Activated T-cell treated with anti-CD3 and anti-CD28 coated beads, Interleukin-2, amount 50 U/mL, for 48 hours (primary cell): ENCODE data around the gene INHBE.

Source experiments
- DNase-seq, 2 experiments: peaks; one replicate each; pipeline ENCODE4 v3.0.0-alpha.2; 2020

INHBE gene

GRCh38 chr12:57461276-57461916, 6.3 kb downstream of the INHBE start:
- DNase-seq: peak; percentile 49 to 64

DNA sequence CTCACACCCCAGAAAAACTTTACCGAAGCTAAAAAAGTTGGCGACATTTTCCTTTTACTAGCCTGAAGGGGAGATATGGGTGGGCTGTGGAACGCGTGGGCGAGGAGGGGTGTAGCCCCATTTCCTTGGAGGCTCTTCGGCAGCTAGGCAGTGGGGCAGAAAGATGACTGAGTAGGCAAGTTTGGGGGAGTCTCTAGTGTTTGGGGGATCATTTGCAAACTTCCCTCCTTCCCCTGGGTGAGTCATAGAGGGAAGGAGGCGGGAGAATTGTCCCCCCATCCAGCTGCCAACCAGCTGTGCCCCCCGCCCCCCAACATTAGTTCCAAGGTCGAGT, 6.8 kb downstream of the INHBE start:
- peak; percentile 42 to 50 for DNase-seq

GRCh38 chr12:57462251-57462911, 7.3 kb downstream of the INHBE start:
- DNase-seq: peak; percentile 93

GRCh38 chr12:57462912-57463253, 7.8 kb downstream of the INHBE start:
- DNase-seq: no peak

DNA sequence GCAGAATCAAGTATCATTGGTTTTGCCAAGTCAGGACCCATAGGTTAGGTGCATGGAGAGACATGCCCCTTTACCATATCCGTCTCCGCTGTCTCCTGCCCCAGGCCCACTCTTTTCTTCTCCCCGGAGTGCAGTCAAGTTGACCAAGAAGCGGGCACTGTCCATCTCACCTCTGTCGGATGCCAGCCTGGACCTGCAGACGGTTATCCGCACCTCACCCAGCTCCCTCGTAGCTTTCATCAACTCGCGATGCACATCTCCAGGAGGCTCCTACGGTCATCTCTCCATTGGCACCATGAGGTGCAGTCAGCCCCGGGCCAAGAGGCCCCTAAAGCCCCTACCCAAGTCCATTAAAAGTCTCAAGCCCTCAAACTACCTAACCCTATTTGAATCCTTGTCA, 9.5 kb downstream of the INHBE start:
- no peak for DNase-seq

DNA sequence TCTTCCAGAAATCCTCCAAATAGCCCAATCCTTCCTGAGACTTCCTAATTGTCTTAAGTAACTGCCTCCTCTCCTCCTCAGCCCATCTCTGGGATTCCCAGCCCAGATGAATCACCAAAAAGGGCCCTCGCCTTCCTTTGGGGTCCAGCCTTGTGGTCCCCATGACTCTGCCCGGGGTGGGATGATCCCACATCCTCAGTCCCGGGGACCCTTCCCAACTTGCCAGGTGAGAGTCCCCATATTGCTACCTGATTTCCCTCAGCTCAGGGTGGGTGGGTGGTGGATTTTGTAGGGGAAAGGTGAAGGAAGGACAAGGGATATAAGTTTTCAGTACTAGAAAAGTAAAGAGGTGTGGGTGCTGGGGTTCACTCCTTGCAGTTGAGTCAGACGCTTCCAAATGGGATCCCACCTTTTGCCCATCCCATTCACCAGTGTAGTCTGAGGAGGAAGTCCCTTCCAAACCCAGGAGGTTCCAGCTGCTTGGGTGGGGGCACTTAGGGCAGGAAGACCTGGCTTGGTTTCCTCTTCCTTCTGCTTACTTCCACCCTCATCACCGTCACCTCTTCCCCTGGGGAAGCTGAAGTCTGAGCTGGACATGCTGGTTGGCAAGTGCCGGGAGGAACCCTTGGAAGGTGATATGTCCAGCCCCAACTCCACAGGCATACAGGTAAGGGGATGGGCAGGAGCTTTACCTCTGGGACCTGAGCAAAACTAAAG, 10.1 kb downstream of the INHBE start:
- no peak for DNase-seq

GRCh38 chr12:57465747-57466505, 10.8 kb downstream of the INHBE start:
- no peak for DNase-seq

DNA sequence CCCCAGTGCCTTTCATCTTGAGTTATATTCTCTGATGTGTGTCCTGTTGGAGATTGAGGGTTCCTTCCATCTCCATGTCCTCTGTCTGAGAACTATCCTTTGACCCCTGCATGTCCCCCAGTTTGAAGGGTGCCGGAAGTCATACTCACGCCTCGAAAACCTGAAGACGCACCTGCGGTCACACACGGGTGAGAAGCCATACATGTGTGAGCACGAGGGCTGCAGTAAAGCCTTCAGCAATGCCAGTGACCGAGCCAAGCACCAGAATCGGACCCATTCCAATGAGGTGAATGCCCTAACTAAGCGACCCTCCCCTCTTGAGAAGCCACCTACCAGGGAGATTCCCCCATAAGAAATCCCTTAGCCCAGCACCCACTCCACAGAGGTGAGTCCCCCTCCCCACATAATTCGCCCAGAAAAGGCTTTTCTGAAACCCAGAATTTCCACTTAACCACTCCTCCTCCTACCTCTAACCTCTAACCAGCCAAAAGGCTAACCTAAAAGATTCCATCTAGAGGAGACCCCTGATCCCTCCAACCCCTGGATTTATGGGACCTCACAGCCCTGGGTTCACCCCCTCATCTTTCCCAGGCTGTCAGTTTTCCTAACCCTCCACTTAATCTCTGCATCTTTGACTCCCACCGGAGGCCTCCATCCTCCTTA, 12.2 kb downstream of the INHBE start:
- no peak for DNase-seq

- no peak for DNase-seq
Measured at GRCh38 chr12:57467915-57468314, 12.8 kb downstream of the INHBE start.

- no peak for DNase-seq
Measured at GRCh38 chr12:57469296-57470164, 14.4 kb downstream of the INHBE start.

GRCh38 chr12:57470286-57470969, 15.3 kb downstream of the INHBE start:
- no peak for DNase-seq

GRCh38 chr12:57470970-57471656, 16.0 kb downstream of the INHBE start:
- DNase-seq: no peak

- DNase-seq: no peak
Measured at GRCh38 chr12:57471661-57472060, 16.6 kb downstream of the INHBE start.

GRCh38 chr12:57472391-57472790, 17.3 kb downstream of the INHBE start:
- DNase-seq: no peak

DNA sequence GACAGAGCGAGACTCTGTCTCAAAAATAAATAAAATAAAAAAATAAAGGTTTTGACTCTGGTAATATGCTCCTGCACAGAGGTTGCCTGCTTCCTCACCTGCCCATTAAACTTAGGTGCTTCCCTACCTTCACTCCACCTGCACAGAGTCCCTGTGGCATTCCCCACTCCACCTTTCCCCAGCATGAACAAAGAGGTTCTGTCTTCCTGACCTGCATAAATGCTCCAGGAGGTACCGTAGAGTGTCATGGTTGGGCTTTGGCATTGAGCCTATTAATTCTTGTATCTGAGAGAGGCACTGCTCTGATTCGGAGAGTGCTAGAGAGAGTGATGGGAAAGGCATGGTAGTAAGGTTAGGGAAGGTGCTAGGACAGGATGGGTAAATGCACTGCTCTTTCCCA, 18.3 kb downstream of the INHBE start:
- no peak for DNase-seq

- DNase-seq: no peak
Measured at GRCh38 chr12:57473886-57474285, 18.8 kb downstream of the INHBE start.

DNA sequence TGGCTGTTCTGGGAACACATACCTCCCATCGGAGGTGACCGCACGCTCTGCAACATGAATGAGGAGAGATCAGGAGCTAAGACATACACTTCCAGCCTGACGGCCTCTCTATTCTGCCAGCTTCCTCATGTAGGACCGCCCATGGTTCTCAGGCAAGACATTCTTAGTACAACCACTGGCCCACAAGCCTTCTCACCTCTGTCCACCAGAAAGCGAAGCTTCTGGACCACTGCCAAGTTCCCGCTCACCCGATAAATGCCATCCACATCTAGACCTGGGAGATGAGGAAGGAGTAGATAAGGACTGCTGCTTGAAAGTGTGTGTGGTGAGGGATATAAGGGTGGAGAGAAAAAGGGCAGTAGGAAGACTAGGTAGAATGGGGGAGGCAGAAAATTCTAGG, 19.3 kb downstream of the INHBE start:
- DNase-seq: no peak

- no peak for DNase-seq
Measured at GRCh38 chr12:57474862-57475261, 19.8 kb downstream of the INHBE start.

GRCh38 chr12:57475271-57476161, 20.4 kb downstream of the INHBE start:
- DNase-seq: no peak
